HG02970 (cell line): ENCODE measurements around the gene BLACAT1.

ENCODE experiments used
- ATAC-seq: cut with Tn5 transposase; IDR thresholded peaks from one replicate; pipeline ENCODE4 v1.9.1; 2021; ENCODE audit warnings: mild to moderate bottlenecking, moderate library complexity, moderate number of reproducible peaks; ENCODE audit not compliant: unreplicated experiment, low FRiP score

The BLACAT1 gene

GRCh38 chr1:205455581-205456382, at the start of gene BLACAT1:
Gene BLACAT1 (minus strand): TSS chr1:205456045.
- ATAC-seq, result no peak

- ATAC-seq, result no peak
Measured at GRCh38 chr1:205505076-205505729, 49.4 kb upstream of the BLACAT1 start.

DNA sequence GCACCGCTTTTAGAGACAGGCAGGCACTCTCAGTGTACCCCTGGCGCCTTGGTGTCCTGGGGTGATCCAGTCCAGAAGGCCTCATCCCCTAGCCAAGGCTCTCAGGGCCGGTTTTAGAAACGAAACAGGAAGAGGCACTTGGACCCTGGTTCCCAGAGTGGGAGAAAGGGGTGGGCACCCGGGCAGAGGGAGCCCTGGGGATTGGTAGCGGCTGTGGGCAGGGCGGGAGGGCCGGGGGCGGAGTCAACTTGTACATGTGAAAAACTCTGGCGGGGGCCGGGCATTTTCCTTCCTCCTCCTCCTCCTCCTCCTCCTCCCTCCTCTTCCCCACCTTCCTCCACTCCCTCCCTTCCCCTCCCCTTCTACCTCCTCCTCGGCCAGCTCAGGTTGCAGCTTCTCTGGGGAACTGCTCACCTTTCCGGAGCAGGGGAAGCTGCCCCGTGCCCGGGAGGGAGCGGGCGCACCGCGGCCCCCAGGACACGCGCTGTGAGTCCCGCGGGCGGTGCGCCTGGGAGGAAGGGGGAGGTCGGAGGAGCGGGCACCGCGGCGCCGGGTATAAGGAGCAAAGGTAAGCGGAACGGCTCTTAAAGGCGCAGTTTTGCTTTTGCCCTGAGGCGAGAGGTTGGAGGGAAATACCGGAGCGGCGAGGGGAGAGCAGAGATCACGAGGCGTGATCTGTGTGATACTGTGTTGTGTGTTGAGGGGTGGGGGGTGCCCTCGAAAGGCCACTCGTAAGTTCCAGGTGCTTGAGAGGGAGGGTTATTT, 48.6 kb upstream of the BLACAT1 start, which contains the start of gene CDK18:
Gene CDK18, plus strand, starts transcription at position 359 of the 765 bp plus-strand sequence. CDS start 18,499 bp downstream, outside the sequence.
- ATAC-seq, result no peak

DNA sequence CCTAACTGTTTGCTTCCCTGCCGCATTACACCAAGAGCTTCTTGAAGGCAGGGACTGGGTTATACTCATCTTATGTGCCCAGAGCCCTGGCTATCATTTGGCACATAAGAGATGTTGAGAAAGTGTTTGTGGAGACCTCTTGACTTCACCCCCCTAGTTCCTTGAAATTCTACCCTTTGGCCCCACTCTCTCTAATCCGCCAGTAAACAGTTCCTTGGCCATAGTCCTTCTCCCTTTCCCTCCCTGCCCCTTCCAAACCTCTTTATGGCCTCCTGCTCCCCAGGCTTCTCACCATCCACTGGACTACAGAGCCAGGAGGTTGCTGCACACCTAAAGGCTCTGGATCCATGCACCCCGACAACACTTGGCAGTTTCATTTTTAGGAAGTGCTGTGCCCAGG, 47.1 kb upstream of the BLACAT1 start:
- no peak for ATAC-seq

DNA sequence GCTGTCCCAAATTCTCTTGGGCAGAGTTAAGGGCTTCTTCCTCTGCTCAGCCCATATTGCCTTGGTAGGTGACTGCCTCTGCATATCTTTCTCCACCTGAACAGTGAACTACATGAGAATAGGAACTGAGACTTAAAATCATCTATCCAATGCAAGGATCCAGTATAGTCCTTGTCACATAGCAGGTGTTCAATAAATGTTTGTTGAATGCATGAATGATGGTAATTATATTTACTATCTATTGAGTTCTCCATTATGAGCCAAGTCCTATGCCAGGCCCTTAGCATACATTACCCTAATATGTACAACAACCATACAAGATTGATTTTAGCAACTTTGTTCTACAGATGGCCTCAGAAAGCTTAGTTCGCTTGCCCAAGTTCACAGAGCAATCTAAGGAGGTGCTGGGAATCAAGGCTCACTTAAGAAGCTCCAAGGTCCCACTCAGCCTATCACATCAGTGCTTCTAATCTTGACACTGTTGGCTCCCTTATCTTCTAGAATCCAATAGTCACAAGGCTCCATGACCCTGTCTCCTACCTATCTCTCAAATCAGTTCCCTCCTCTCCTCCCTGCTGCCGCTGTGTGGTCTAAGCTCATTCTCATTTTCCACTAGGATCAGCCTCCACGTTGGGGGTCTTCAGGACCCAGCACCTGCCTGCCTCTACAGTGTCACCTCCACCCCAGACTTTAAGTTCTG, 46.4 kb upstream of the BLACAT1 start:
- ATAC-seq, result no peak

DNA sequence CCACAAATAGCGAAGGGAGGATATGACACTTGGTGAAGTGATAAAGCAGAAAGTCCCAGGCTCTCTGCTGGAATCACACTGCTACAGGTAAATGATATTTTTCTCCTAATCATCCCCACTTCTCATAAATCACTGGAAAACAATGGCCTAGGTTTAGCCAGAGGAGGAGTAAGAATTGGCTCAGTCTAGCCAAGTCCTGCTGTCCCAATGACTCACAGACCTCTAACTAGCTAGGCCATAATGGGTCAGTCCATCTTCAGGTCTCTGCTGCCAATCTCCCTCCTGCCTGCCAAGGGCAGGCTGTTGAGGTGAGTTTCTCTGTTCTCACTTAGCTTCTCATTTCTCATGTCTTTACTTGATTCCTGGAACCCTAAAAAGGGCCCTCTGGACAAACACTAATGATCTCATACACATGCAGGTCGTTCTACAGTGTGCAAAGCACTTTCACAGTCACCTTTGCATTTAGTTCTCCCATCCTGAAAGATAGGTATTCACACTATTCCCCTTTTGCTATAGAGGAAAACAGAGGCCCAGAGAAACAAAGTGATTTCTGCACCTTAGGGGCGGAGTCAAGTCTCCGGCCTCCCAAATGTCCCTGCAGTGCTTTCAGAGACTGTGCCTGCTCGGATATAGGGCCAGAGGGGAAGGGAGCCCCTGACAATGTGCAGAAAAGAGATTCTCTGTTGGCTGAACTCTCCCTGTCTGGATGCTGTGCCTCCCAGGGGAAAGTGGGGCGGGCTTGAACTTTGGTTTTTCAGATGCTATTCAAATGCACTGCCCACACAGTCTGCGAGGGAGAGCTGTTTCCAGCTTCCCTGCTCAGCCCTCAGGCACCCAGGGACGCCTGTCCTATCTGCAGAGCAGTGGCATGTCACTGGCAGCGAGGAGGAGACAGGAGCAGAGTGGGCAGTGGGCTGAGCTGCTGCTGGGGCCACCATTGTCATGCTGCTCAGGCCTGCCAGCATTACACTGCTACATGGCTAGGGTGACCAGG, 44.7 kb upstream of the BLACAT1 start:
- no peak for ATAC-seq

GRCh38 chr1:205499789-205500188, 43.9 kb upstream of the BLACAT1 start:
- ATAC-seq, result no peak

DNA sequence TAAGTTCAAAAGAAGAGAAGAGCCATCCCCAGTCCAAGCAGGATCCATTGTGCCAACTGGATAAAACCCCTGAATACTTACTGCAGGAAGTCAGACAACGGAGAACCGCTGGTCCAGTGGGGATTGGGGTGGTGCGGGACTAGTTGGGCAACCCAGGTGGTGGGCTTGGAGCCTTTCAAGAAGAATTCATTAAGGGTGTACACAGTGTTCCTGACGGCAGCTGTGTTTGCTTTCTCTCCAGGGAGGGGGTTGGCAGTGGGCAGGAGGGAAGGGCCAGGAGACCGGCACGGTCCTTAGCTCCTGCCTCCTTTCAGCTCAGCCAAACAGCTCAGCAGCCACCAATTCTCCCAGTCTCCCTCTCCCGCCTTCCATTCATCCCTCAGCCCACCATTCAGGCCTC, 41.5 kb upstream of the BLACAT1 start:
- no peak for ATAC-seq

GRCh38 chr1:205496661-205497060, 40.8 kb upstream of the BLACAT1 start:
- ATAC-seq, result no peak

- ATAC-seq, result no peak
Measured at GRCh38 chr1:205495237-205495823, 39.5 kb upstream of the BLACAT1 start.

GRCh38 chr1:205494115-205494514, 38.3 kb upstream of the BLACAT1 start:
- no peak for ATAC-seq

DNA sequence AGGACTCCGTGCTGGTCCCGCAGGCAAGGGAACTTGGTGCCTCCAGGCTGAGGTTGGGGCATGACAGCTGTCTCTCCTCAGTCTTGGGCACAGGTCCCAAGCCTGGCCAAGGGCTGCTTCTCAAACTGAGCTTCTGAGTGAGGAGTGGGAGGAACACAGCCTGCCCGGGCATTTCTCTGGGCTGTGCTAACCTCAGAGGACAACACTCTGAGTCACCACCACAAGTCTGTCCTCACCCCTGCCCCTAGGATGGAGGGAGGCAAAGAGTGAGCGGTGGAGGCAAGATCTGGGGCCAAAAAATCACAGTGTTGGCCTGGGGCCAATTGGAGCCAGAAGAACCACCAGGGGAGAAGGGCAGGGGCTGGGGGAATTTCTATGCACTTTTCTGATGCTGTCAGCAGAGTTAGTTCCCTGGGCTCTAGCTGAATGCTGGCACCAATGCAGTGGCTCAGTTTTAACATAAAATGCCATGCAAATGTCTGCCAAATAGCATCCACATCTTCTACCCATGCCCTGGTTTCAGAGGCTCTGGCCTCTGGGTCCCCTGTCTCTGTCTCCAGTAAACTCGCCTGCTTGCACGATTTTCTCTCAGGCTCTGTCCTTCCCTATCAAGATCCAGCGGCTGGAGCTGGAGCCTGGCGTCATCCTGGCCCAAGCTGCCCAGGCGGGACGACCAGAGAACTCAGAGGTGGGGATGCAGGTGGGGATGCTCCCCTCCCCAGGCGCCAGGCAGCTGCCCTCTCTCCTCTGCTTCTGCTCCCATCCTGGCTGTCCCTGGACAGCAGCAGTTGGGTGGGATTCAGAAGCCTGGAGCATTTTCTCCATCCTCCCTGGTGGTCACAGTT, 37.6 kb upstream of the BLACAT1 start:
- no peak for ATAC-seq

DNA sequence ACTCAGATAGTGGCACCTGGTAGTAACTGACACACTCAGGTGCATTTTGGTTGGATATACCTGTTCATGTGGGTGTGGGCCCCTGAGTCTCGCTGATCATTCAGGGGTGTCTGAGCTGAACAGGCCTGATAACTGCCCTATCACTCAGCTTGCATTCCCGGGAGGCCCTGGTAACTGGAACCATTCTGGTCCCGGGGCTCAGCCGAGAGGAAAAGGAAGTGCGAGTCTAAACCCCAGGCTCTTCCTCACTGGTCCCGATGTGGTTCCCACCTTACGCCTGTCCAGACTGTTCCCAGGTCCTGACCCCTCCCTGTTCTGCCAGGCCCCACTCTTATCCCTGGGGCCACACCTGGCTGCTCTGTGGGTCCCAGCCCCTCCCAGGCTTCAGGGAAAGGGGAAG, 36.9 kb upstream of the BLACAT1 start:
- ATAC-seq, result no peak

DNA sequence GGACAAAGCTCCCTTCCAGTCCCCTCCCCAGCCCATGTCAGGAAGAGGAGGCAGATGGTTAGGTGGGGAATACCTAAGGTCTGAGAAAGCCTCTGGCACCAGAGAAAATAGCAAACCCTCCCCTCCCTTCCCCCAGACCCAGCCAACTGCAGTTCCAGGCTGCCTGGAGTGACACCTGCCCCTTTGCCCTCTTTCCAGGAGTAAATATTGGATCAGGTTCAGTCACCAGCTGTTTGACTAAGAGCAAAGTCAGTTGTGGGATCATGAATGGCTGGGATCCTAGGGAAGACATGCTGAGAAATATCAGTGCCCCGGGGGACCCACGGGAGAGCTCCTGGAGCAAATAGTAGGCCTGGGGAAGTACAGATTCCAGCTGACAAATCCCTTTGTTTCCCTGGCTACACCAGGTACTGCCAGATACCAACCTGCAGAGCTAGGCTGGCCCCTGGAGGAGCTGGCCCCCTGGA, 36.4 kb upstream of the BLACAT1 start:
- no peak for ATAC-seq

GRCh38 chr1:205491794-205492193, 35.9 kb upstream of the BLACAT1 start:
- no peak for ATAC-seq

DNA sequence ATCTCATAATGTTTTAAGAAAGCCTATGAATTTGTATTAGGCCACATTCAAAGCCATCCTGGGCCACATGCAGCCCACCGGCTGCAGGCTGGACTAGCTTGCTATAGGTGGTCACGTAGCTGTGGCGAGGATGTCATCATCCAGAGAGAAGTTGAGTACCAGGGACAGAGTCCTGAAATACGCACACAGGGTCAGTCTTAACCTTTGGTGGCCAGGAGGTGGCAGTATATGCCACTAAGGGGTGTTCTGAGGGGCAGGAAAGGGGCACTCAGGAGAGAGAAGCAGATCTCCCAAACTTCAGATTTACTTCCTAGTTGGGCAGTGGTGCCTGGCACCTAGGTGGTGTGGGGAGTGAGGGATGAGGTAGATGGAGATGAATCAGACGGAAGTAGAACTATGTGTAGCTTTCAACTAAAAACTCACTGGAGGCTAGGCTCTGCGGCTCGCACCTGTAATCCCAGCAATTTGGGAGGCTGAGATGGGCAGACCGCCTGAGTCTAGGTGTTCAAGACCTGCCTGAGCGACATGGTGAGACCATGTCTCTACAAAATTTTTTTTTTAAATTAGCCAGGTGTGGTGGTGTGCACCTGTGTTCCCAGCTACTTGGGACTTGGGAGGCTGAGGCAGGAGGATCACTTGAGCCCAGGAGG, 32.4 kb upstream of the BLACAT1 start:
- ATAC-seq, result no peak

DNA sequence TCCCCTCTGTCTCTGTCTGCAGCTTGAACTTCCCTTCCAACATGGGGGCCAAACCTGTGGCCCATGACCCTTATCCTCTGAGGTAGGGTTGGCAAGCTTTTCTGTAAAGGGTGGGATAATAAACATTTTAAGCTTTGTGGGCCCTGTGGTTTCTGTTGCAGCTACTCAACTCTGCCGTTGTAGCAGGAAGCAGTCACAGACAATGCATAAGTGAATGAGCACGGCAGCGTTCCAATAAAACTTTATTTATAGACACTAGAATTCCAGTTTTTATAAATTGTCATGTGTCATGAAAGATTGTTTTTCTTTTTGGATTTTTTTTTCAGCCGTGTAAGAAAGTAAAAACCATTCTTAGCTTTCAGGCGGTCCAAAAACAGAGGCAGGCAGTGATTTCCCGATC, 30.4 kb upstream of the BLACAT1 start:
- ATAC-seq, result no peak
